NCI-H446 treated with DMSO at 0.1 percent for 48 hours (cell line): ENCODE data around the gene DAB1.
"Not testable (repeated sequence)": the region's sequence is repeated elsewhere in the genome, so short reads cannot be mapped to it uniquely, and the experiment has no call there.

ENCODE experiments used
- DNase-seq: peaks from one replicate; lab custom pipeline; 2025; lab: John Stamatoyannopoulos, UW

DAB1 gene

DNA sequence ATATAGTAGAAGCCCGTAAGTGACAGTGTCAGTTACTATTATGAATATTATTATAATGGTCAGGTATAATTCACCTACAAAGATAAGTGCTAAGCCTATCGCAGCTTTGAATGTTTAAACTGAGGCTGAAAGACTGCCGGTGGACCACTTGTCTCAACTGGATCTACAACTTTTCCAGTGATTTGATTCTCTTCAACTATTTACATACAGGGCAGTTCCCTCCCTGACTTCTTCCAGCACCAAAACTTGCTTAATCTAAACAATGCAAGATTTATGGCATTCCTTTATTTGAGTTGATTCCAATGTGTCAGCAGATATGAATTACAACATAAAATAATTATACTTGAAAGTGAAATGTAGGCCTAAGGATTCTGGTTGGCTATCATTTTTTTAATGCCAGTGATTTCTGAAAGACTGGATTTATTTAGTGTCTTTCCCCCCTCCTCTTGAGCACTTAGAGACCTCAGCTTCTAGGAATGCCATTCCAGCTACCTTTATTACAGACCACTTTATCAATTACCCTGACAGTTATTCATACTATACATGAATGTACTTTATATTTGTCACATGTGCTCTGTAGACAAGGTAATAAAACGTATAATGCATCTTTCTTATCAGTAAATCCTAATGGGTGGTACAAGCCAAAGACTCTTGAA, 304.8 kb downstream of the DAB1 start:
- DNase-seq, result no peak

- DNase-seq, result no peak
Measured at GRCh38 chr1:57117753-57118152, 306.1 kb downstream of the DAB1 start.

GRCh38 chr1:57116871-57117270, 307.0 kb downstream of the DAB1 start:
- no peak for DNase-seq

GRCh38 chr1:57115030-57115614, 308.7 kb downstream of the DAB1 start:
- no peak for DNase-seq

- DNase-seq, result no peak
Measured at GRCh38 chr1:57112148-57112547, 311.7 kb downstream of the DAB1 start.

- no peak for DNase-seq
Measured at GRCh38 chr1:57111175-57111574, 312.7 kb downstream of the DAB1 start.

DNA sequence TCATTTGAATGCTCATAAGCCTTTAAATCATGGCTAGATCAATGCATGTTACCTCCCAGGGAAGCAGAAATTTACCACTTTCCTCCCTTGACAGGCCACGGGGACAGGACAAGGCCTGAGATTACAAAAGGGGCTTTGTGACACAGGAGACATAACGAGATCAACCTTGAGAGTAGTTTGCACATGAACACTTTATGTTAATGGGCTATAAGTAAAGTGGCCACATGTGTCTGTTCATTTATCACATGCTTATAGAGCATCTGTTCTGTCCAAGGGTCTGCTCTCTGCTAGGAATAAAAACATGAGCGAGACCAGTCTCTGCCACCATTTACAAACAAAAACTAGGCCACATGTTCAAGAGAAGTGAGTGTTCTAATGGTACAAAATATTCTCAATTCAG, 314.0 kb downstream of the DAB1 start:
- DNase-seq, result no peak

DNA sequence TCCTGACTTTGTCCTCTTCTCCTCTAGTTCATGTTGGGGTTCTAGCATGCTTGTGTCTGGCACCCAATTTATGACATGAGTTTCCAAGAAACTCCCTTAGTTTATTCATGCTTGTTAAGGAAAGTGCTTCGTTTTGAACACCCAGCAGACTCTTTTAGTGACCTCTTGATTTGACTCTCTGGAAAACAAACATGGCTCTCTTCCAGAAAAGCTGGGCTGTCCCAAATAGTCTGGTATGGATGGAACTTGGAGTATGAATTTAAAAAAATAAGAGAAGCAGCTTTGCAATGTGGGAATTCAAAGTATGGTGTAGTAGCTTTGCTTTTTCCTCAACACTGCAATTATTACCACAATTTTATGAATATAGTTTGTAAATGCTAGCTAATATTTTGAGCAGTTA, 314.6 kb downstream of the DAB1 start:
- DNase-seq, result no peak

DNA sequence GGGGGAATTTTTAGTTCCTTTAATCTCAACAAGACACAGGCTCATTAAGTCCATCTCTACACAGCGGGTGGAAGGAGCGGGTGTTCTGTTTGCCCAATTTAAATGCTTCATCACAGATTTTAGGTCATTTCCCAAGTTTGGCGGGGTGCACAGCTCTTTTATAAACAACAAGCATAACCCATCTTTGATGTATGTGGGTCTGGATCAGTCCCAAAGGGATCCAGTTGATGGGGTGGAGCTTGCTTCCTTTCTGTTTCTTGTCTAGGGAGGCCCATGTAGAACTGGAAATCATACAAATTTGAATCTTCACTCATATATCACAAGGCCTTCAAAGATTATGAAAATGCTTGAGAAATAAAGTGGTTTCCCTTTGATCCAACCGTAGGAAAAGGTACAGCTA, 317.6 kb downstream of the DAB1 start:
- DNase-seq, result no peak

GRCh38 chr1:57102561-57103326, 321.1 kb downstream of the DAB1 start:
- no peak for DNase-seq

DNA sequence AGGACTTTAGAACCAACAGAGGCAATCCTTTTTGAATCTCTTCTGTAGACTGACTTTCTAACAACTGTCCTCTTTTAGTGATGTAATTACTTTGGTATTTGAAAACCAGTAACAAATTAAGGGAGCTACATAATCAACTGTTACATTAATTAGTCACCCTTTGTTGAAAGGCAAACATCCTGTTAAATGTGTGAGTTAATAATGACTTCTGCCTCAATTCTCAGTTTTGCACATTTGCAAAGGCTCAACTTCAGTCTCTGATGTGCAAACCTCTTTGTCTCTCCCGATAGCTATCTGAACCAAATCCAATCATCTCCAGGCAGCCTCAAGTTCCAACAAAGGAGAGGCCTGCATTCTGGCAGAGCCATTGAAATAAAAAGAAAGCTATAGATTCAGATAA, 322.7 kb downstream of the DAB1 start:
- no peak for DNase-seq

DNA sequence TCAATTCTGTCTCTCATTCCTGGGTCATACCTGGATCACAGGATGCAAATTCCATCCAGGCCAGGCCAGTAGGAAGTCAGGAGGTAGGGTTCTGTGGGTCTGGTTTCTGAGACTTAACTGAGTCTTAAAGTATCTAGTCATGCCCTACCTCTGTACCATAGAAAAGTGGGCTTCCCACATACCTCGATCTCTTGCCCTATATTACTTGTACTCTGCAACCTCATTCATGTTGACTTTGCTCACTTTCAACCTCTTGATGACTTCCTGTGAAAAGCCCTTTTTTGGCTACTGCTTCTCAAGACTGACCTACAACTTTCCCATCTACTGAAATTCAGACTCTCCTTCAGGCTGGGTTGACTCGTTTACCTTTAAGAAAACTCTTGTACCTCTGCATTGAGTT, 329.1 kb downstream of the DAB1 start:
- DNase-seq, result no peak

DNA sequence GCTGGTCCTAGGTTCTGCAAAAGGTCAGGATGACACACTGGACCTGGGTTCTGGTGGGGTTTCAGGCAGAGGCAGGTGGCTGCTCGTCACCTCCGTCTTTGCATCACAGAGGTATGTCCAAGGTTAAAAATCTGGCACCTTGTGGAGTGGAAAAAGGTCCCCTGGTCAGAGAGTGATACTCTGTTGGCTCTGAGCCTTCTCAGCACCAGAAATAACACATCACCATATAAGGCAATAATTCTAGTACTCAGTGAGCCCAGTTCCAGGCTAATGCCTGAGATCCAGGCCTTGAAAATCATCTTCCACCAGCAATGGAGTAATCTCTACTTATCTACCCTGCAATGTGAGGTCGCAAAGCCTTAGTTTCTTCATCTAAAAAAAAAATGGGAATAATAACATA, 330.7 kb downstream of the DAB1 start:
- no peak for DNase-seq

GRCh38 chr1:57091642-57092041, 332.2 kb downstream of the DAB1 start:
- no peak for DNase-seq

DNA sequence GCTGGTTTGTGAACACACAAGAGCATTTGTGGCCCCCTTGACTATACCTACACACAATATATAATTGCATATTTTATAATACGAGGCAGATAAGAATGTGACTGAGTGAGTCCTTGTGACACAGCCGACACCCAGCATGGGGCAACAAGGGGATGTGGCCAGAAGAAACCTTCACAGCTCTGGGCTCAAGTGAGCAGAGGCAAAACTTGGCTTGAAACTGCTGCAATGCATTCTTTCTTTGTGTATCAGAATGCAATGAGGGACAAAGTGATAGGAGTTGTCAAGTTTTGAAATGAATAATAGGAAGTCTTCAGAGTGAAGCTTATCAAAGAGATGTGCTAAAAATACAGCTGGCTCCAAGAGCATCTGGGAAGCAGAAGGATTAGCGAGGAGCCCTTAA, 334.0 kb downstream of the DAB1 start:
- DNase-seq, result no peak

DNA sequence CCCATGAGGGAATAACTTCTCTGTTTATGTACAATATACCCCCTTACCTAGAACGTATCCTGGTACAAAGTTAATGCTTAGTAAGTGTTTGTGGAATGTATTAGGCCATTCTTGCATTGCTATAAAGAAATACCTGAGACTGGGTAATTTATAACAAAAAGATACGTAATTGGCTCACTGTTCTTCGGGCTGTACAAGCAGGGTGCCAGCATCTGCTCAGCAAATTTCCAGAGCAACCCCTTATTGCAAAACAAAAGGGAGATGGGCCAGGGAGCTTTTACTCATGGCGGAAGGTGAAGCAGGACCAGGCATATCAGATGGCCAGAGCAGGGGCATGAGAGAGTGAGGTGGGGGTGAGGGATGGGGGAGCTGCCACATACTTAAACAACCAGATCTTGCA, 334.6 kb downstream of the DAB1 start:
- DNase-seq, result no peak

GRCh38 chr1:57088653-57089052, 335.2 kb downstream of the DAB1 start:
- no peak for DNase-seq

DNA sequence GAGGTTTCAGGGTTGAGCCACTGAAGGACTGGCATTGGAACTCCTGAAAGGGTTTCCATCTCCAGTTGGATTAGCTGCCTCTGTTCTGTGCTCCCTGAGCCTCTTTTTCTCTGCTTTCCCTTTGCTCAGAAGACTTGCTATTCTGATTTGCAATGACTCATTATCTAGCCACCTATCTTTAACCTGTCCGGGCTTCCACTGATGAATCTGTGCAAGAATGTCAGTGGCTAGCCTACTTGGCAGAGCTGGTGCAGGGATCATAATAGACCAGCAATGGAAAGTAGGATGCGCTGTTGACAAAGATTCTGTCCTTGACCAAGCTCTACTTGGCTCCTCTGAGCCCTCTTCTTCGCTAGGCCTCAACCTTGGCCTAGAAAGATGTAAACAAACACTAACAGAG, 336.2 kb downstream of the DAB1 start:
- DNase-seq, result not testable (repeated sequence)

DNA sequence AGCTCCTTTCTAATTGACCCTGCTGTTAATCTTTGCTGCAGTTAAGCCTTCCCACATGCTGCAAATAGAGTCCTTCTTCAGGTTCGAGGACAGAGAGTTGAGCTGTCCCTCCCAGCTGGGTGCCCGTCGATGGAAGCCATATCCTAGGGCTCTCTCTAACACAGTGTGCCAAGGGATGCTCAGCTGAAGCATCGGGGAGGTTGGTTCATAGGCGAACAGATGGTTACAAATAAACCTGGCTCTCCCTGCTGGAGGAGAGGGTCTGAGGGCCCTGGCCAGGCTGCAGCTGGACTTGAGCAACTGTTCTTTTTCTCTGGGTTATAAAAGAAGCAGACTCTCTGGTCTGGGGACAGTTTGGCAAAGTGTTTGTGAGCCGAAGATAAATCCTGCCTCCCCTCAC, 337.7 kb downstream of the DAB1 start:
- no peak for DNase-seq

GRCh38 chr1:57084701-57085100, 339.2 kb downstream of the DAB1 start:
- no peak for DNase-seq

DNA sequence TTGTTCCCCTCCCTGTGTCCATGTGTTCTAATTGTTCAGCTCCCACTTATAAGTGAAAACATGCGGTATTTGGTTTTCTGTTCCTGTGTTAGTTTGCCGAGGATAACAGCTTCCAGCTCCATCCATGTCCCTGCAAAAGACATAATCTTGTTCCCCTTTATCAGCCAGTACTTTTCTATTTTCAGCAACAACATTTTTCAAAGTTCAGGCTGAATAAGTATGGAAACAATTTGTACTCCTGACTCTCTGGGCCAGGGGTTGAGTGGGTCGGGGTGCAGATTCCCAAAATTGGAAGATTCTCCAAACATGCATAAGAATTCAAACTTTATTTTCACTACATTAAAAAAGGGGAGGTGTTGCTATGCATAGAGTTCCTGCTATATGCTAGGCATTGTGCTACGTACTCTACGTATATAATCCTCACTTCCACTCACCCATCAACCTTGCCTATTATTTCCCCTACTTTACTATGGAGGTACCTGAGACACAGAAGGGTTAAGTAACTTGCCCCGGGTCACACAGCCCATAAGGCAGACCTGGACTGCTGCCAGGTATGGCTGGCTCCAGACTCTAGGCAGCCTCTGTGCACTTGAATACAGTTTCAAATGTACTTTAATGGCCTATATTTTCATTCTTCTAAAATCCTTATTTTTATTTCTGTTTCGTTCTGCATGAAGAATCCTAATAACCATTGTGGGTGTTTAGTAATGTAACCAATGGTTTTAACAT, 341.0 kb downstream of the DAB1 start:
- no peak for DNase-seq

DNA sequence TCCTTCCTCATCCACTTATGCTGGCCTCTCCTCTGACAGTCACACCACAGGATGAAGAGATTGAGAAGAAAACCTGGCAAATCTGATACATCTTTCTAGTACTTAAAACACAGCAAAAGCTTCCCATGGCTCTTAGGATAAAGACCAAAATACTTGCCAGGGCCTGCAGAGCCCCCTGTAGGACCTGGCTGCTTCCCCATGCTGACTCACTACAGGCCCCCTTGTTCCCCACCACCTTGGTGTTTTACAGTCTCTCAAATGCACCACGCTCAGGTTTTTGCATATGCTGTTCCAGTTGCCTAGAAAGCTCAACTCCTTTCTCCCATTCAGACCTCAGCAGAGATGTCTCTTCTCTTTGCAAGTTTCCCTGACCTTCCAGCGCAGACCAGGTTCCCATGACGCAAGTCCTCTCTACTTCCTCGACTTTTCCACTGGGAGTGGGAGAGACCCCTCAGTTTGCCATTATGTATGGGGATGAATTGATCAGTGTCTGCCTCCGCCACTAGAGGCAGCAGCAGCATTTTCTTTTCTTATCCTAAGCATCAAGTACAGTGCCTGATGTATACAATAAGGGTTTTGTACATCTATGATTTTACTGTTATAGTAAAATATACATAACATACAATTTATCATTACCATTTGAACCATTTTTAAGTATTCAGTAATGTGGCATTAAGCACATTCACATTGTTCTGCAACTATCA, 344.3 kb downstream of the DAB1 start:
- no peak for DNase-seq
